Cardiac fibroblast (primary cell): ENCODE measurements around the gene NLRP12.

ENCODE experiments used
- DNase-seq, 2 donors: peaks; one replicate each; pipeline versions ENCODE4 v3.0.0 to v3.0.0-alpha.2; 2010; ENCODE audit warnings: low read depth in 2 of 2
- H3K4me3 ChIP-seq, 2 donors: replicated peaks in 1 of 2; 1 replicate in 1 of 2; 2 replicates in 1 of 2; pipeline ENCODE4 v1.5.1; 2011; ENCODE audit warnings: low read depth in 2 of 2, low read length in 2 of 2, mild to moderate bottlenecking in 2 of 2, moderate library complexity in 1 of 2
- CTCF ChIP-seq: IDR thresholded peaks from one replicate; pipeline ENCODE4 v1.5.1; 2011; ENCODE audit warnings: low read depth, mild to moderate bottlenecking, low read length, inconsistent platforms

The NLRP12 gene

DNA sequence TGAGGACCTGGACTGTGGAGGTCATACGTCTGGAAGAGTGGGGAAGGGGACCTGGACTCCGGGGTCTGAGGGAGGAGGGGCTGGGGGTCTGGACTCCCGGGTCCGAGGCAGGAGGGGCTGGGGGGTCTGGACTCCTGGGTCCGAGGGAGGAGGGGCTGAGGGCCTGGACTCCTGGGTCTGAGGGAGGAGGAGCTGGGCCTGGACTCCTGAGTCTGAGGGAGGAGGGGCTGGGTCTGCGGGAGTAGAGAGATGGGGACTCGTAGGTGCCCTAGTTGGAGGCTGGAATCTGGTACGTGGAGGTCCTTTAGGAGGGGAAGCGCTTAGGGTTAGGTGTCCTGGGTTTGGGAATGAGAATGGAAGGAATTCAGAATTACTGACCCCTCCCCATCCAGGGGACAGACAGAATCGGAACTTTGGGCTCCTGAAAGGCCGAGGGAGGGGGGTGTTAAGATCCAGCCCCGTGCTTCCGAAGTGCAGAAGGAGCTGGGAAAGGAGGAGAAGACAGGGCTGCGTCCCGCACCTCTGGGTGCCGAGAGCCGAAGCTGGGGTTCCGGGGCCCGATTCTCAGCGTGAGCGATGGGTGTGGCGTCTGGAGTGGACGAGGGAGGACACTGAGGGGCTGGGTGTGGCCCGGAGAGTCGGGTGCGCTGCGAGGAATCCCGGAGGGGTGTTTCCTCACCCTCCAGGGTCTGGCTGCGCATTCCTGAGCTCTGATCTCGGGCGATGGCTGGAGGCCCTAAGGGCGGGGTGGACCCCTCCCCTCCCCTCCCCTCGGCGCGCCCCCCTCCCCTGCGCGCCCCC, 44.2 kb upstream of the NLRP12 start:
- H3K4me3 ChIP-seq = peak overlapping the region; percentile 88 to 97
- no peak for TF ChIP-seq CTCF
- peak; percentile 68 to 78 for DNase-seq

GRCh38 chr19:53867225-53868090, 43.3 kb upstream of the NLRP12 start, which contains the start of gene MYADM:
TSS of gene MYADM (plus strand) at chr19:53867883. CDS start at chr19:53873530, 5,647 bp downstream.
- peak; percentile 99 for DNase-seq
- no peak for TF ChIP-seq CTCF
- peak within 1 kb of the TSS; percentile 88 to 97 for H3K4me3 ChIP-seq

GRCh38 chr19:53866865-53867224, 42.7 kb upstream of the NLRP12 start:
- DNase-seq = peak in 1 of 2 donors; percentile 40
- peak overlapping the region; percentile 36 to 52 for H3K4me3 ChIP-seq
- no peak for TF ChIP-seq CTCF

DNA sequence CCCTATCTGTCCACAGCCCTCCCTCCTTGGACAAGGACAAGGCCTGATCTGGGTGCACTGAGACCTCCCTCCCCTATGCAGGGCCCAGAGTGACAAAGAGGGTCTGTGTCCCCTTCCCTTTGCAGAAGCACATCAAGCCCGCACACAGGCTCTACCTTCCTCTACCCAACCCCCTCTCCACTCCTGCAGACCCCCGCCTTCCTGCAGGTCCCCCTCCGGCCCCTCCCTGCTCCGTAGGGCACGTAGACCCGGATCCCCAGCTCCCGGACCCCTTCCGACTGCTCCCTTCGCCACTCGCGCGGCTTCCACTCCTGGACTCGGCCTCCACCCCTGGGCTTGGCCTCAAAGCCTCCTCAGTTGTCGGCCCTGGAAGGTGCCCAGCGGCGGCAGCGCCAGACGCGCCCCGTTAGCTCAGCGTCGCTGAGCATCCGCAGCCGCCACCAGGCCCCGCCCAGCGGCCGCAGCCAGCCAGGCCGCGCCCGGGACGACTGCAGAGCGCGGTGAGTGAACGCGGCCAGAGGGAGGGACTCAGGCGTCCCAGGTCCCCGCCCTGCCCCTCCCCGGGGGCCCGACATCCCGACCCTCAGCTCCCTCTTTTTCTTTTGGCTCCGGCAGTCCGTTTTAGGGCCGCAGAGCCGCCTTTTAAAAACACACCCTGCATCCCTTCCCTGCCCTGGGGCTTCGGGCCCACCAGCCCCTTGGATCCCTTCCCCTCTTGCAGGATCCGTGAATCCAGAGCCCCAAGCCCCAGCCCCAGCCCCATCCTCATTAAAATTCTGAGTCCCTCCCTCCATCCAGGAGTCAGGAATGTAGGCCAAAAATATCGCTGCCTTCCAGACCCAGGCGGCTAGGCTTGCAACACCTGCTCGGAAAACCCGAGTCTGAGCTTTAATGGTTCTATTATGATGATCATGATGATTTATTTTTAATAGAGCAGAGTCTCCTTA, 42.1 kb upstream of the NLRP12 start:
- TF ChIP-seq CTCF = no peak

GRCh38 chr19:53865523-53865917, 41.4 kb upstream of the NLRP12 start:
- H3K4me3 ChIP-seq = peak overlapping the region in 1 of 2 donors; percentile 52
- TF ChIP-seq CTCF = no peak
- peak in 1 of 2 donors; percentile 64 for DNase-seq

More for the DNA sequence above, 42.1 kb upstream of the NLRP12 start:
- DNase-seq = peak; percentile 66 to 80
- peak overlapping the region; percentile 40 to 52 for H3K4me3 ChIP-seq

DNA sequence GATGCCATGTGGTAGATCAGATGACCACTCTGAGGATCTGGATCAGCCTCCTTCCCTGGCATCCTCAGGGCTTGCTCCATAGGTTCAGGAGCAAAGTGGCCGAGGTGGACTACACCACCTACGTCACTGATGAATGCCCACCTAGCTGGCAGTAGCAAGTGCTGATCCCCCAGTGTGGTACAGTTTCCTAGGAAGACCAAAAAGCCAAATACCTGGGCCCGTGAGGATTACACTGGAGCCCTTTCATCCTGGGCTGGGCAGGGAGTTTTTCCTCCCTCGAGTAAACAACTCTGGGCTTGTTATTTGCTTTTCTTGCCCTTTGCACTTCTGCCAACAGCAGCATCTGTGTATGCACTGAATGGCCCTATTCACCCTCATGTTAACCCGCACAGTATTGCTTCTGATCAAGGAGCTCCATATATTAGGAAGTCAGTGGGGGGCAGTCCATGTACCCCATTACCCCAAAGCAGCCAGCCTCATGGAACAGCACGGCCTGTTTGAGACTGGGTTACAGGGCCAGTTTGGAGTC, 40.3 kb upstream of the NLRP12 start:
- DNase-seq = no peak
- no peak overlapping the region for H3K4me3 ChIP-seq
- TF ChIP-seq CTCF = no peak
